ENCODE results near the gene OXNAD1. TPM values are rescaled to one million over a fixed set of nuclear protein-coding genes. Genes with fewer than 3 reads are reported as not detected.

Gene OXNAD1
- total and polyA plus RNA-seq, 2 of the 13 experiments (the other 11 are each of a cell fraction or from before 2014, with no cell fraction given) = 9.9 to 18.8 TPM

GRCh38 chr3:16329826-16330129 lies 64.8 kb downstream of the OXNAD1 start (continued):
- TF ChIP-seq AKNA (CRISPR knock-in tag; IDR thresholded peaks at IDR 0.05; ENCODE audit: borderline replicate concordance) (no peak), THAP9 (CRISPR knock-in tag; IDR thresholded peaks at IDR 0.05; ENCODE audit: borderline replicate concordance) (no peak), DRAP1 (CRISPR knock-in tag; IDR thresholded peaks at IDR 0.05) (no peak), ZNF773 (CRISPR knock-in tag; IDR thresholded peaks at IDR 0.05; ENCODE audit: borderline replicate concordance) (no peak), SOX5 (CRISPR knock-in tag; IDR thresholded peaks at IDR 0.05; ENCODE audit: borderline replicate concordance) (no peak)

All from HepG2 (cell line).